ENCODE results near the gene ATP8A1.

The ATP8A1 gene

DNA sequence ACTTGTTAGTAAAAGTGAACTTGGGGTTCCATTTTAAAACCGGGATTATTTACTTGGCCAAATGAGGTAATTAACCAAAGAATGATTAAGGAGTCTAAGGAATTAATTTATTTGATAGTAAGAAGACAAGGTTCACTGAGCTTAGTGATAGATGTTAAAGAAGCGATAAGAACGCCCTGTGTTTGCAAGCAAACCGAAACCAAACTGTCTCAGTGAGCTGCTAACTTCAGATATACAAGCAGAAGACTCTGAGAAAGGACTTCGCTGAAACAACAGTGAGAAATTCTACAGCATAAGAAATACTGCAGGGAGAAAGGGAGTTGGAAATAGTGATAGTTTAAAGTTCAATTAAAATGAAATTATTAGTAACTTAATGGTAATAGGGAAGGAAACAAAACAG, 297.2 kb downstream of the ATP8A1 start:
- DNase-seq: no peak
